Activated CD8-positive, alpha-beta memory T cell treated with anti-CD3 and anti-CD28 coated beads for 4 hours (primary cell): Measurements from ENCODE around the gene HOXD8.
A peak's percentile ranks its signal among the peaks of the same experiment; 100 is the strongest.

Experiments
- DNase-seq, 2 donors: peaks; one replicate each; pipeline ENCODE4 v3.0.0-alpha.2; 2020; ENCODE audit warnings: low read depth in 2 of 2

HOXD8 gene

DNA sequence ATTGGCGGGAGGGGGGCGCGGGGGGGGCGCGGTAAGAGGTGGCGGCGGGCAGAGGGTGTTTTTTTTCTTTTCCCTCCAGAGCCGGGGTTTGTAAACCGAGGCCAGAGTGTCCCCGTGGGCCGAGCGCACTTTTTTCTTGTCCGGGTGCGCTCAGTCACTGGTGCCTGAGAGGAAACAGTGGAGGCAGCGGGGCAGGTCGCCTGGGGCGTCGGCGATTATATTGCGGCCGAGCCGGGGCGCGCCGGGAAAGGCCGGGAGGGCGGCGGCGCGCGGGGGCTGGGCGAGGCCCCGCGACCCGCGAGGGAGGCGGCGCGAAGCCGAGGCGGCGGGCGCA is 275 bp downstream of the HOXD8 start:
- no peak for DNase-seq

GRCh38 chr2:176130147-176130956 is 847 bp downstream of the HOXD8 start:
- DNase-seq: no peak

- DNase-seq: no peak
These were observed 1.7 kb downstream of the HOXD8 start for GRCh38 chr2:176130957-176131847.

DNA sequence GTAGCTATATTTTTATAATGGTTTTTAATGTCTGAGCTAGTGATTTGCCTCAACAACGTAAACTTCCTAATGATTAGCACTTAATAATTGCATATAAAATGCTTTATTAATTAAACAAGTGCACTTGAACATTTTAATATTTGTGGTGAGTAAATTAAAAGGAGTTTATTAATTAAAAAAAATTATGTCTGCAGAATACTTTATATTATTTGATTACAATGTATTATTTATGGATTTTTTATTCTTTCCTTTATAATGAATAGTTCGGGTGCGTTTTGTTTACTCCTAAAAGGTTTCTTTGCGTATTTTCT is 2.3 kb downstream of the HOXD8 start:
- no peak for DNase-seq

GRCh38 chr2:176132205-176133171 is 3.0 kb downstream of the HOXD8 start:
- no peak for DNase-seq

DNA sequence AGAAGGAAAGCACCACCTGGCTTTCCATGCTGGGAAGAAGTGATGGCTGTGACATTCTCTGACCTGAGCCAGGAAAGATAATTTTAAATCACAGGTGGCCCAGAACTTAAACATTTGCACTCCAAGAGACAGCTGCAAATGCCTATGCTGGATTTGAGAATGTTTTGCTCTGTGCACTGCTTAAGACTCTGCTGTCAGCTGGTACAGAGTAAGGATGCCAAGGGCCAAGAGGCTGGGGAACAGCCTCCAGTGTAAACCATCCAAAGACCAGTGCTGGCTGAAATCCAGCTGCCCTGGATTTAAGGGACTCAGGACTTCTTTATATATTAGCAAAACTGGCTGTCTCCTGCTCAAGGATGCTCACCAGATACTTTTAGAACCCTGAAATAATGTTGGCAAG is 3.9 kb downstream of the HOXD8 start:
- DNase-seq: no peak

DNA sequence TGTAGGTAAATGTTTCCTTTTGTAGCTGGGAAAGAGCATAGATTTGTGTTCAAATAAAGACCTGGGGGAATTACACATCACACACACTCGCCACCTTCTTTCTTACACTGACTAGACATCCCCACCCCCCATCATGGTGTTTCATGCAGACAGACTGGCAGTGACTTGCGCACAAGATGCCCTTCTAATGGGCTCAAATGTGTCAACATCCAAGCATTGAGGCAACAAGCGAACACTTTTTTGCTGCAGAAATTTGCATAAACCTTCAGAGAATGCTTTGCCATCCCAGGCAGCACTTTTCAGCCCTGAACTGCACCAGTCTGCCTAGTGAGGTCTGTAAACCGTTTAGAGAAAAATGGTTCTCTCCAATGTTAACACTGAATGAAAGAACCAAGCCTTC is 4.5 kb downstream of the HOXD8 start:
- no peak for DNase-seq

GRCh38 chr2:176135035-176135440 is 5.5 kb downstream of the HOXD8 start:
- no peak for DNase-seq

DNA sequence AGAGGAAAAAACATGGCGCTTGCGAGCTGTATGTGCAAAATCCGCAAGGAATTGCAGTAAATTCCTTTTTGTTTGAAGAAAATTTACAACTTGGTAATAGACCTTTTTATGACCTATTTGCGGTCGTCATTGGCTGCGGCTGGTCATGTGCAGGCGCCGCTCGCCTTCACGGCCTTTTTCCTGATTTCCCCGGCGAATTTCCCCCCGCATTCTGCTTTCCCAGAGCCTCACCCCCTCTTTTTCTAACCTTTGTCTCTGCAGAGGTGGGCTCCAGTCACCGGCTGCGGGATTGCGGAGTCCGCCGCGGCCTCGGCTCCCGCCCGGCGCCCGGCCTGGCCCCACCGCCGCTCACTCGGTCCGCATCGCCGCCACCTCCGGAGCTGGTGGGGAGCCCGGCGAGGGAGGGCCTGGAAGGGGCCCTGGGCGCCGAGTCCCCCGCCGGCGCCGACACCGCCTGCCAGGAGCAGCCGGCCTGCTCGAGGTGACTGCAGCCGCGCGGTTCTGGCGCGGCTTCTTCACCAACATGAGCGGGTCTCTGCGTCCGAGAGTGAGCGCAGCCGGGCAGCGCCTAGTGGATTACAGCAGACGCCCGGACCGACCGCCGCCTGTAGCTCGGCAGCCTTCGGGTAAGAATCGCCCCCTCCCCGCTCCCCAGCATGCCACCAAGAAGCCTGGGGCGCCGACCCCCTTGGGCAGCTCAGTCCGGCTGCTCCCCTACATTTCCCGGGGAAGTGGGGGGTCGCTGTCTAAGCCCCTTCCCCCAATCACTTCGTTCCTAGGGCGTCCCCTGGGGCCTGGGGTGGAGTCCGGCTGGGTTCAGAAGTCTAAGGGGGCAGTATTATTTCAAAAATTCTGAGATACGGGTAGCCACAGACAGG is 7.1 kb downstream of the HOXD8 start:
- no peak for DNase-seq

GRCh38 chr2:176137252-176137580 is 7.7 kb downstream of the HOXD8 start:
- DNase-seq: no peak

GRCh38 chr2:176137906-176138305 is 8.4 kb downstream of the HOXD8 start:
- no peak for DNase-seq

DNA sequence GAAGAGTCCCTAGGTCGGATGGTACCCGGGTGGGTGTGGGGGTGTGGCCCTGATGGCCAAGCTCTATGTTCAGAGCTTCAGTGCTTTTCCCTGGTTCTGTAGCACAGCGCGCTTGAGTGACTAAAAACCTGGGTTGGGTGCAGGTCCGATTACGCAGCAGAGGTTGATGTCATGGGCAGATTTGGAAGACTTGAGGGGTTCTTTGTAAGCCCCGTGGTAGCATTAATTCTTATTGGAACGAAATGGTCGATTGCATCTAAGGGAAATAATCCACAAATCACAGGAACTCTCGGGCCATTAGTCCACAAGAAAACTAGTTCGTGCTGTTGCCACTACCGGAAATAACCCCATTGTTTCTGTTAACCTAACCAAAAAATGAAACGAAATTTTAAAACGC is 9.0 kb downstream of the HOXD8 start:
- no peak for DNase-seq

GRCh38 chr2:176138923-176139660 is 9.6 kb downstream of the HOXD8 start:
- no peak for DNase-seq

GRCh38 chr2:176139661-176140512 is 10.4 kb downstream of the HOXD8 start:
- DNase-seq: no peak

DNA sequence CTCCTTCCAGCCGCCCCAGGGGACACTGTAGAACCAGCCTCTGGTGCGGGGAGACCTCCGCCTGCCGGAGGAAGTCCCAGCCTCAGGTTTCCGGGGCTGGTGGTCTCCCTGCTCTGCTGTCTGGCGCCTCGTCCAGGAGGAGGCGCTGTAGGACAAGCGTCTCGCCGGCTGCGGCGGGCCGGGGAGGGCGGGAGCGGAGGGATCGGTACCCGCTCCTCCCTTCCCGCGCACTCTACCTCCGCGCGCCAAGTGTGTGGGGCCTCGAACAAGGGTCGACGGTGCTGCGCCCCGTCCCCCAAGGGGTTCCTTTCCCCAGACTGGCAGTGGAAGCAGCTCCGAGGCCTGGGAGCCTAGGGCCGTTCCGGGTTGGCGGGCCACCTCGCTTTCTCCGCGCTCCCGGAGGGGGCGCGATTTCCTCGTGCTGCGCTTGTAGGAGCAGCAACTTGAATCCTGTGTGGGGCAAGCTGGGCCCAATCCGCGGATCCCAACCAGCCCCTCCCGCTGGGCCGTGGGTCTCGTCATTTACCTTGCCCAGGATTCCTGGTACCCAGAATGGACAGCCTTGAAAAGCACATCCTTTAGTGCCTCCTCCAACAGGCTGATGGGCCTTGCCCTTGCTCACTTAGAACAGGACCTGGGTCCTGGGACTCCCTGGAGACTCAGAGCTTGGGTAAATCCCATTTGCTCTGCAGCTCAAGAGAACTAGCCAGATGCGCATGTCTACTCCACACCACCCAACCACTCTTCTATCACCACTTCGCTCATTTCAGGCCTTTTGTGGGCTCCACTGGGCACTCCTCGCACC is 11.2 kb downstream of the HOXD8 start:
- peak; percentile 14 to 19 for DNase-seq

GRCh38 chr2:176142281-176142680 is 12.8 kb downstream of the HOXD8 start:
- no peak for DNase-seq

DNA sequence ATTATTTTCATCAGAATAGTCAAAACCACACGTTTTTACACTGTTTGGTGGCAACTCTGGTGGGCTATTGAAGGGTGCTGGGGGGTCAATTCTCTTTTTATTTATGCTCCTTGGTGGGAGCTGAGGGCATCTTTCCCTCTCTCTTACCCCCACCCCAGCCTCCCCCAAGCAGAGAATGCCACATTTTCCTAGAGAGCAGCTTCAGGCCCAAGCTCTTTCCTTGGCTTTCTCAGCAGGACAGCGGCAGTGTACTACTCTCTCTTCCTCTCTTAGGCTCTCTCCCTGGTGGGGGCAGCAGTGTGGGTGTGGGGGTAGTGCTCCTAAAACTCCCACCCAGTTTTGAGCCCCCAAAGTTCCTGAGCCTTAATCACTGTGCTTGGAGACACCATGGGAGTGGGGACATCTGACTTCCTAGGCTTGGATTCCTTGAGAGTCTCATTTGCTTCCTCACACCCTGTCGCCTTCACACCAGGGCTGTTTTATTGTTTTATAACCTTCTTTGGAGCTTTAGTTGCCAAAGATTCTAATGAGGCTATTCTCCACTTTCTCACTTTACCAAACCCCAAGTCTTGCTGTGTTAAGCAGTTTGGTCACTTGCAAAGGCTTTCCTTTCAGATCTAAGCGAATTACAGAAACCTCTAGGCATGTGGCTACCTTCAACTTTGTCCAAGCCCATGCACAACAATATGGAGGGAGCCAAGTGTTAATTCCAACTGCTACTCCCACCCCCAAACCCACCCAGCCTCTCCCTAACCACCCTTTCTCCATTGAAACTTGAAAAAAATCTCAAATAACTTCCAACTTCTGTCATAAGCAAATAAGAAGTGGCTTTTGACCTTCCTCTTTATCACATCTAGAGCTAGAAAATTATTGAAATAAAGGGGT is 15.8 kb downstream of the HOXD8 start:
- DNase-seq: no peak

DNA sequence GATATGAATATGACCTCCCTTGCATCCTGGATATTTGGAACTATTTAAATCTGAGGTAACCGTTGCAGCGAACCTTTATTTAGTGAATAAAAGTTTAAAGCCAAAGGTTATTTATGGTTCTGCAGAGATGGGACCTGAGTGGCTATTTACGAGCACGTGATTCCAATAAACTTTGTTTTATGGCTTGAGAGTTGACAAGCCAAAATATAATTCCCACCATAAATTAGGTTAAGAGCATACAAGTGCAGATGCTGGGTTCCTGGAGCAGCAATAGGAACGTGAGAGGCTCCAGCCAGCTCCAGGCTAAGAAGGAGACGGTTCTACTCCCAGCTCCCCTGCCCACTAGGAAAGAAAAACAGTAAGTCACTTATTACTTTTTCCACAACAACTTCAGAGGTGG is 16.6 kb downstream of the HOXD8 start:
- DNase-seq: no peak
